Tibial nerve (tissue), 4 donors: ENCODE results near the gene VMP1. TPM values are rescaled to one million over a fixed set of nuclear protein-coding genes. Genes with fewer than 3 reads are reported as not detected.

Experiments used
- DNase-seq, 2 donors: peaks; one replicate each; pipeline ENCODE4 v3.0.0-alpha.2; 2019; ENCODE audit warnings: low spot score in 2 of 2
- H3K27ac ChIP-seq, 4 donors: fragments of 200-600 bp; sonication (generic) in 3 of 4; one replicate each; pipeline ENCODE4 v1.5.1; 2017 to 2019; ENCODE audit warnings: mild to moderate bottlenecking in 1 of 4
- H3K27me3 ChIP-seq, 2 donors: fragments of 200-600 bp; sonication (generic) in 1 of 2; one replicate each; pipeline versions ENCODE4 v1.5.1 to v1.6.0; 2017 to 2019
- H3K36me3 ChIP-seq, 3 donors: fragments of 200-600 bp; sonication (generic); one replicate each; pipeline ENCODE4 v1.5.1; 2018 to 2019
- H3K4me1 ChIP-seq, 4 donors: fragments of 200-600 bp; sonication (generic) in 3 of 4; one replicate each; pipeline ENCODE4 v1.5.1; 2017 to 2019
- H3K4me3 ChIP-seq, 4 donors: fragments of 200-600 bp; sonication (generic) in 3 of 4; one replicate each; pipeline ENCODE4 v1.5.1; 2017 to 2019; ENCODE audit warnings: mild to moderate bottlenecking in 1 of 4, moderate library complexity in 1 of 4
- H3K9me3 ChIP-seq, 4 donors: fragments of 200-600 bp; sonication (generic) in 3 of 4; one replicate each; pipeline ENCODE4 v1.5.1; 2017 to 2019
- CTCF ChIP-seq, 5 experiments: fragments of 200-600 bp in 3 of 5; fragments of 450-650 bp in 2 of 5; sonication (generic) in 3 of 5; IDR thresholded peaks; one replicate each; pipeline ENCODE4 v1.5.1; 2016 to 2019; ENCODE audit warnings: antibody characterized with exemption in 5 of 5, mild to moderate bottlenecking in 3 of 5, moderate library complexity in 2 of 5
- EP300 ChIP-seq, 2 donors: sonication (generic); formaldehyde crosslinking; IDR thresholded peaks; one replicate each; pipeline ENCODE4 v1.6.1; 2017; ENCODE audit warnings: antibody characterized with exemption in 2 of 2, mild to moderate bottlenecking in 1 of 2
- POLR2A ChIP-seq, 2 donors: fragments of 450-650 bp; IDR thresholded peaks; one replicate each; pipeline ENCODE4 v1.6.1; 2017; ENCODE audit warnings: antibody characterized with exemption in 2 of 2, mild to moderate bottlenecking in 2 of 2, moderate library complexity in 2 of 2
- WGBS, 2 donors: methylation state at CpG; one replicate each; pipeline ENCODE4 v1.1.5; 2018; 5-methylcytosine and 5-hydroxymethylcytosine counted together
- total RNA-seq, 4 donors: library from RNA; depleted of rRNA; stranded (reverse); fragments of >200 nt; gene quantifications; one replicate each; pipeline ENCODE4 v1.1.0, GENCODE V29; 2016

The VMP1 gene
- total RNA-seq, 4 donors from 2014 or later = 113 to 427 (median 203) TPM

GRCh38 chr17:59716427-59716826 is 9.0 kb downstream of the VMP1 start:
- no peak overlapping the region for H3K4me3 ChIP-seq
- WGBS, 2 donors = 46 to 47% methylated on average over 2 of the region's 2 CpGs

GRCh38 chr17:59719526-59719925 is 12.1 kb downstream of the VMP1 start:
- H3K27ac ChIP-seq = peak overlapping the region in 2 of 4 donors; percentile 69 to 72
- no peak for DNase-seq

More at GRCh38 chr17:59716427-59716826, 9.0 kb downstream of the VMP1 start:
- Histone ChIP-seq H3K4me1 (peaks cover 0 to 24% (median 5%) of the 10 kb centered on the region in 4 donors), H3K27ac (peak overlapping the region in 1 of 4 donors; percentile 11), H3K36me3 (no peaks in the 10 kb centered on the region), H3K9me3 (no peaks in the 10 kb centered on the region), H3K27me3 (no peaks in the 10 kb centered on the region)
- no peak for DNase-seq
- TF ChIP-seq CTCF (IDR thresholded peaks at IDR 0.05) = no peak
- TF ChIP-seq POLR2A (IDR thresholded peaks at IDR 0.05) = no peak
- TF ChIP-seq EP300 (IDR thresholded peaks at IDR 0.05) = no peak

GRCh38 chr17:59722623-59723022 is 15.2 kb downstream of the VMP1 start:
- Histone ChIP-seq H3K4me1 (peaks cover 0 to 55% (median 8%) of the 10 kb centered on the region in 4 donors), H3K36me3 (no peaks in the 10 kb centered on the region), H3K9me3 (no peaks in the 10 kb centered on the region), H3K4me3 (no peak overlapping the region), H3K27ac (peak overlapping the region in 2 of 4 donors; percentile 76 to 77), H3K27me3 (no peaks in the 10 kb centered on the region)
- DNase-seq = no peak
- 95 to 96% methylated on average over 4 of the region's 4 CpGs for WGBS, 2 donors
- no peak for TF ChIP-seq CTCF (IDR thresholded peaks at IDR 0.05)
- no peak for TF ChIP-seq POLR2A (IDR thresholded peaks at IDR 0.05)
- no peak for TF ChIP-seq EP300 (IDR thresholded peaks at IDR 0.05)

More at GRCh38 chr17:59719526-59719925, 12.1 kb downstream of the VMP1 start:
- Histone ChIP-seq H3K4me3 (peak overlapping the region in 1 of 4 donors; percentile 18), H3K9me3 (no peaks in the 10 kb centered on the region), H3K27me3 (no peaks in the 10 kb centered on the region), H3K4me1 (peaks cover 0 to 39% (median 8%) of the 10 kb centered on the region in 4 donors), H3K36me3 (no peaks in the 10 kb centered on the region)
- TF ChIP-seq EP300 (IDR thresholded peaks at IDR 0.05) (no peak), CTCF (IDR thresholded peaks at IDR 0.05) (no peak), POLR2A (IDR thresholded peaks at IDR 0.05) (no peak)

GRCh38 chr17:59723041-59723440 is 15.6 kb downstream of the VMP1 start:
- Histone ChIP-seq H3K36me3 (no peaks in the 10 kb centered on the region), H3K4me1 (peaks cover 0 to 59% (median 8%) of the 10 kb centered on the region in 4 donors), H3K27me3 (no peaks in the 10 kb centered on the region), H3K27ac (peak overlapping the region in 3 of 4 donors; percentile 59 to 77 (median 76)), H3K4me3 (no peak overlapping the region), H3K9me3 (no peaks in the 10 kb centered on the region)
- no peak for DNase-seq
- TF ChIP-seq EP300 (IDR thresholded peaks at IDR 0.05) (no peak), CTCF (IDR thresholded peaks at IDR 0.05) (no peak), POLR2A (IDR thresholded peaks at IDR 0.05) (no peak)
- 43 to 61% methylated on average over 1 of the region's 1 CpG for WGBS, 2 donors

GRCh38 chr17:59723607-59724006 is 16.2 kb downstream of the VMP1 start:
- no peak for TF ChIP-seq POLR2A (IDR thresholded peaks at IDR 0.05)
- TF ChIP-seq CTCF (IDR thresholded peaks at IDR 0.05) = no peak
- no peak for TF ChIP-seq EP300 (IDR thresholded peaks at IDR 0.05)
- WGBS, 2 donors = 53 to 65% methylated on average over 1 of the region's 1 CpG
- H3K27ac ChIP-seq = peak overlapping the region in 3 of 4 donors; percentile 59 to 77 (median 76)

More at GRCh38 chr17:59723607-59724006, 16.2 kb downstream of the VMP1 start:
- DNase-seq = no peak
- Histone ChIP-seq H3K27me3 (no peaks in the 10 kb centered on the region), H3K36me3 (no peaks in the 10 kb centered on the region), H3K4me3 (no peak overlapping the region), H3K4me1 (peaks cover 0 to 56% (median 8%) of the 10 kb centered on the region in 4 donors), H3K9me3 (no peaks in the 10 kb centered on the region)
